ENCODE data around the gene VPS52.

DNA sequence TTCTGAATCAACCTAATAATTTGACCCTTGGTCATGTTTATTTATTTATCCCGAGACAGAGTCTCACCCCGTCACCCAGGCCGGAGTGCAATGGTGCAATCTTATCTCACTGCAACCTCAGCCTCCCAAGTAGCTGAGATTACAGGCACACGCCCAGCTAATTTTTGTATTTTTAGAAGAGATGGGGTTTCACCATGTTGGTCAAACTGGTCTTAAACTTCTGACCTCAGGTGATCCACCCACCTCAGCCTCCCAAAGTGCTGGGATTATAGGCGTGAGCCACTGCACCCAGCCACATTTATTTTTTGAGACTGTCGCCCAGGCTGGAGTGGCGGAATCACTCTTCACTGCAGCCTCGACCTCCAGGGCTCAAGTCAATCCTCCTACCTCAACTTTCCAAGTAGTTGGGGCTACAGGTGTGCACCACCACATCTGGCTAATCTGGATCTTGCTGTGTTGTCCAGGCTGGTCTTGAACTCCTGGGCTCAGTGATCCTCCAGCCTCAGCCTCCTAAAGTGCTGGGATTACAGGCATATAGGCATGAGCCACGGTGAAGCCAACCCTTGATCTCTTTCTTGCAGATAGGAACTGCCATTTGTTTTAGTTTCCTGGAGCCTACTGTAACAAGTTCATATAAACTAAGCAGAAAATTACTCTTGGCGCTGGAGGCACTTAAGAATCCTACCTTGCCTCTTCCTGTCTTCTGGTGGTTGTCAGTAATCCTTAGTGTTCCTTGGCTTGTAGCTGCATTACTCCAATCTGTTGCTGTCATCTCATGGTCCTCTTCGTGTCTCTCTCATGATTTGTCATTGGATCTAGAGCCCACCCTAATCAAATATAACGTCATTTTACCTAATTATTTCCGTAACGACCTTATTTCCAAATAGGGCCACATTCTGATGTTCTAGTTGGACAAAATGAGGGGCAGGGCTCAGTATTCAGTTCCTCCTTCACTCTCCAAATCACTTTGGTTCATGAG, 2.5 kb upstream of the VPS52 start:
- no peak for TF ChIP-seq LEF1 (IDR thresholded peaks at IDR 0.05; ENCODE audit: borderline replicate concordance)
- TF ChIP-seq ZNF384 (IDR thresholded peaks at IDR 0.05) = no peak
- no peak for TF ChIP-seq FOXA1 (IDR thresholded peaks at IDR 0.05)
